Thyroid gland (tissue), 4 donors: ENCODE measurements around the gene CORO1C.

ENCODE experiments used
- CTCF ChIP-seq, 6 experiments: fragments of 200-600 bp in 3 of 6; fragments of 450-650 bp in 3 of 6; sonication (generic) in 3 of 6; IDR thresholded peaks; one replicate each; pipeline ENCODE4 v1.5.1; 2016 to 2019; ENCODE audit warnings: antibody characterized with exemption in 6 of 6, mild to moderate bottlenecking in 2 of 6, inconsistent platforms in 1 of 6, moderate library complexity in 1 of 6
- POLR2A ChIP-seq, 2 donors: fragments of 450-650 bp; IDR thresholded peaks; one replicate each; pipeline ENCODE4 v1.6.1; 2017; ENCODE audit warnings: antibody characterized with exemption in 2 of 2, mild to moderate bottlenecking in 2 of 2, moderate library complexity in 1 of 2

- TF ChIP-seq CTCF (IDR thresholded peaks at IDR 0.05): no peak
- TF ChIP-seq POLR2A (IDR thresholded peaks at IDR 0.05): no peak
These were observed 116.7 kb downstream of the CORO1C start for GRCh38 chr12:108614639-108615038.
